ENCODE data around the gene CABLES2.
A peak's percentile ranks its signal among the peaks of the same experiment; 100 is the strongest.

Gene CABLES2

GRCh38 chr20:62370115-62370806 lies 36.8 kb downstream of the CABLES2 start:
- no peak overlapping the region for H3K4me2 ChIP-seq (ENCODE audit: low read length)
- H3K79me2 ChIP-seq (ENCODE audit: control insufficient read depth, low read length) = peaks cover 14% of the 10 kb centered on the region
- H3K4me3 ChIP-seq (ENCODE audit: low read length) = no peak overlapping the region
- peaks cover 34% of the 10 kb centered on the region for H3K27me3 ChIP-seq (ENCODE audit: control insufficient read depth, low read length)
- H3F3A ChIP-seq (ENCODE audit: control insufficient read depth, insufficient read depth) = peaks cover 8% of the 10 kb centered on the region; the same call in 1 of the 2 replicates
- TF ChIP-seq CTCF (IDR thresholded peaks at IDR 0.05; ENCODE audit: low read depth, low read length, poor library complexity, severe bottlenecking) = no peak
- TF ChIP-seq EZH2phosphoT487 (IDR thresholded peaks at IDR 0.05; ENCODE audit: borderline replicate concordance, low read length) = no peak
- H3K4me1 ChIP-seq (ENCODE audit: control insufficient read depth, low read length) = peaks cover 36% of the 10 kb centered on the region
- no peaks in the 10 kb centered on the region for H3K9me3 ChIP-seq (ENCODE audit: control insufficient read depth, insufficient read depth, low read length)
- no peak overlapping the region for H3K27ac ChIP-seq (ENCODE audit: low read depth, low read length)
- no peaks in the 10 kb centered on the region for H3K36me3 ChIP-seq (ENCODE audit: control insufficient read depth, low read length)
- H3K9me2 ChIP-seq (replicated peaks; ENCODE audit: control insufficient read depth, low read length) = no peaks in the 10 kb centered on the region
- no peaks in the 10 kb centered on the region for H4K20me1 ChIP-seq (ENCODE audit: control insufficient read depth, insufficient read depth, low read depth, low read length)

GRCh38 chr20:62369815-62370114 lies 37.3 kb downstream of the CABLES2 start:
- Histone ChIP-seq H4K20me1 (ENCODE audit: control insufficient read depth, insufficient read depth, low read depth, low read length) (no peaks in the 10 kb centered on the region; the same call in 1 of the 2 replicates), H3K36me3 (ENCODE audit: control insufficient read depth, low read length) (no peaks in the 10 kb centered on the region), H3K9me2 (replicated peaks; ENCODE audit: control insufficient read depth, low read length) (no peaks in the 10 kb centered on the region), H3K4me2 (ENCODE audit: low read length) (no peak overlapping the region), H3K27me3 (ENCODE audit: control insufficient read depth, low read length) (peaks cover 34% of the 10 kb centered on the region), H3K4me3 (ENCODE audit: low read length) (no peak overlapping the region), H3K79me2 (ENCODE audit: control insufficient read depth, low read length) (peaks cover 19% of the 10 kb centered on the region), H3F3A (ENCODE audit: control insufficient read depth, insufficient read depth) (peaks cover 9% of the 10 kb centered on the region; the same call in 1 of the 2 replicates), H3K4me1 (ENCODE audit: control insufficient read depth, low read length) (peaks cover 33% of the 10 kb centered on the region), H3K9me3 (ENCODE audit: control insufficient read depth, insufficient read depth, low read length) (no peaks in the 10 kb centered on the region), H3K27ac (ENCODE audit: low read depth, low read length) (no peak overlapping the region)
- TF ChIP-seq EZH2phosphoT487 (IDR thresholded peaks at IDR 0.05; ENCODE audit: borderline replicate concordance, low read length) (no peak), CTCF (IDR thresholded peaks at IDR 0.05; ENCODE audit: low read depth, low read length, poor library complexity, severe bottlenecking) (no peak)

DNA sequence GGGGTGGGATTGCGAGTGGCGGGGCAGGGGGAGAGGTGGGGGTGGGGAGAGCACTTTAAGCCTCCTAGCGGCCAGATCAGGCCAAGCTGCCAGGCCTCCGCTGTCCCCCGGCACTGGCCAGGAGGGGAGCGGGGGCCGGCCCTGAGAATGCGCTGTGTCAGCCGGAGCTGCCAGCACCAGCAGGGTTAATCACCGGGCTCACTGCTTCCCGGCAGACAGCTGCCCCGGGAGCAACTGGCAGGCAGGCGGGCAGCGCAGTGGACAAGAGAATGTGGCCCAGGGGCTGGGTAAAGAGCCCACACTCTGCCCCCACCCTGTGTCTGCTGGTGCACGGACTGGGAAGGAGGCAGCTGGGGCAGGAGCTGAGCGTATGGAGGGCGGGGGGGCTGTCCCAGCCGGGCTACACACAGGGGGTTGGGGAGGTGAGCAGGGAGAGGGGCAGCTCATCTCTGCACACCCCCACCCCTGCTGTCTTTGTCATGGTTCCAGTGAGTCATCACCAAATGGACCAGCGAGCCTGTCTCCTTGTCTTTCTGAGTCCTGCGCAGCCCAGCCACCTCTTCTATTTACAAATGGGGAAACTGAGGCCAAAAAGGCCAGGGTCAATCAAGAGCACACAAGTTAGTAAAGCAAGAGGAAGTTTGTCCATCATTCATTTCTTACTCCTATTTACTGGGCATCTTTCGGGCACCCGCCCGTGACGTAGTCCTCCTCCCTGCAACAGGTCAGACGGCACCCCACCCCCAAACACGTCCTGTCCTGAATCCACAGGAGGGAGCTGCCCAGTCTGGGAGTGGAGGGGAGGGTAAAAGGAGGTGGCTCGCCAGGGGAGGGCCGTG lies 37.9 kb downstream of the CABLES2 start:
- Histone ChIP-seq H3K27ac (ENCODE audit: low read depth, low read length) (no peak overlapping the region), H3K4me1 (ENCODE audit: control insufficient read depth, low read length) (peaks cover 32% of the 10 kb centered on the region), H3K27me3 (ENCODE audit: control insufficient read depth, low read length) (peaks cover 34% of the 10 kb centered on the region), H3K79me2 (ENCODE audit: control insufficient read depth, low read length) (peaks cover 22% of the 10 kb centered on the region), H3K36me3 (ENCODE audit: control insufficient read depth, low read length) (no peaks in the 10 kb centered on the region), H3K4me3 (ENCODE audit: low read length) (no peak overlapping the region), H3K9me2 (replicated peaks; ENCODE audit: control insufficient read depth, low read length) (no peaks in the 10 kb centered on the region), H3K4me2 (ENCODE audit: low read length) (peak overlapping the region; percentile 94; the same call in 1 of the 2 replicates), H3K9me3 (ENCODE audit: control insufficient read depth, insufficient read depth, low read length) (no peaks in the 10 kb centered on the region), H4K20me1 (ENCODE audit: control insufficient read depth, insufficient read depth, low read depth, low read length) (no peaks in the 10 kb centered on the region; the same call in 1 of the 2 replicates), H3F3A (ENCODE audit: control insufficient read depth, insufficient read depth) (peaks cover 9% of the 10 kb centered on the region; the same call in 1 of the 2 replicates)
- TF ChIP-seq EZH2phosphoT487 (IDR thresholded peaks at IDR 0.05; ENCODE audit: borderline replicate concordance, low read length) (no peak), CTCF (IDR thresholded peaks at IDR 0.05; ENCODE audit: low read depth, low read length, poor library complexity, severe bottlenecking) (peak; percentile 32)
